ENCODE measurements around the gene HDAC7.
A peak's percentile ranks its signal among the peaks of the same experiment; 100 is the strongest.

HDAC7 gene

DNA sequence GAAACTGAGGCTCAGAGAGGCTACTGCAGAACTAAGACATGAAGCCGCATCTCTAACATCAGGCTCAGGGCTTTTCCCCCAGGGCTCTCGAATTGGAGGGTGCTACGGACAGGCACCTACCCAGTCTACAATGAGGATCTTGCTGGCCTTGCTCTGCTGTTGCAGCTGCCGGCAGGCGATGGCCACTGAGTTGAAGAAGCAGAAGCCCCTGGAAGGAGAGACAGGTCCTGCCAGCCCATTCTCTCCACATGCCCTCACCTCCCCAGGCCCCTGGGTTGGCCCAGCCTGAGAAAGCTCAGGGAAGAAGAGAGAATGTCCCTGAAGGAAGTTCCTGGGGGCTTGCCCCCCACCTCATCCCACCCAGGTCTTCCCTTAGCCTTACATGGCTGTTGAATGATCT, 30.6 kb downstream of the HDAC7 start:
- H3K36me3 ChIP-seq (ENCODE audit: control insufficient read depth in 4 of 4, insufficient read depth in 4 of 4, low read length in 3 of 4), result peaks cover 20 to 99% (median 91%) of the 10 kb centered on the region in 4 experiments
- no peak overlapping the region for H3K27ac ChIP-seq (ENCODE audit: insufficient read depth in 1 of 2, low read depth in 1 of 2, low read length in 2 of 2, poor library complexity in 1 of 2, severe bottlenecking in 2 of 2)
- no peak for DNase-seq
- WGBS (ENCODE audit: insufficient coverage), result 89% methylated on average over 3 of the region's 5 CpGs
- ChIA-PET POLR2A (interaction anchor here (1.2 kb wide), 1 partner anchor 13 kb away, joined by 3 read pairs; no protein-coding TSS in a partner anchor), CTCF (interaction anchor here (1.1 to 49.5 kb wide), 7 partner anchors 9 to 72 kb away, joined by 3 to 1391 read pairs (median 42); partner anchors contain the start of genes ENDOU, RAPGEF3 and RPAP3)
- no peak overlapping the region for H3K4me3 ChIP-seq (ENCODE audit: control insufficient read depth in 1 of 7, extremely low read depth in 1 of 7, insufficient read depth in 4 of 7, low read depth in 2 of 7, low read length in 6 of 7)
- H3K9me3 ChIP-seq (ENCODE audit: control extremely low read depth in 1 of 5, control insufficient read depth in 4 of 5, insufficient read depth in 2 of 5, low read depth in 1 of 5, low read length in 4 of 5), result no peaks in the 10 kb centered on the region
- no peaks in the 10 kb centered on the region for H3K27me3 ChIP-seq (replicated peaks in 2 of 5; ENCODE audit: control insufficient read depth in 4 of 5, insufficient read depth in 5 of 5, low read length in 4 of 5)
- H3K4me1 ChIP-seq (ENCODE audit: control extremely low read depth in 1 of 4, control insufficient read depth in 4 of 4, insufficient read depth in 4 of 4, low read length in 3 of 4), result no peaks in the 10 kb centered on the region

DNA sequence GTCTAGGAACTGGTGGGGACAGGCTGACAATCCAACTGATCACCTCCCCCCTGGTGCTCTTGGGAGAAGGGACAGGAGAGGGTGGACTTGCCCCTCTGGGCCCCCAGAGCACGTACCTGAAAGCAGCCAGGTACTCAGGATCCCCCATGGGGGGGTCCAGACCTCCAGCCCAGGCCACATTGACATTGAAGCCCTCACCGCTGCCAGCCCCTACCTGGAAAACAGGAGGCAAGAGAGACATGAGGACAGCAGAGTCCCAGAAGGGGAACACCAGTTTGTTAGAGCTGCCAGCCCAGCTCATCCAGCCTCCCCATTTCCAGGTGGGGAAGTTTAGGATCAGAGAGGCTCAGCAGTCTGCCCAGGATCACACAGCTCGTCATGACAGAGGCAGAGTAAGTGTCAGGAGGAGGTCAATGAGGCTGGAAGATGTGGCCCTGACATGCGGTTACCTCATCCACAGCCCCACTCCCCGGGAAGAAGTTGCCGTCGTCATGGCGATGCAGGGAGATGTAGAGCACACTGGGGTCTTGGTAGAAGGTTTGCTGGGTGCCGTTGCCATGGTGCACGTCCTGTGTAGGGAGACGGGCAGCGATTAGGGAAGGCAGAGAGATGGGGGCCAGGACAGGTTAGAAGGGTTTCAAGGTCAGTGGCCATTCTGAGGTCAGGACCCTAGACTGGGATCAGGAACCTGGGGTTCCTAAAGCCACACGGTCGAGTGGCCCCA, 31.9 kb downstream of the HDAC7 start:
- peaks cover 20 to 99% (median 92%) of the 10 kb centered on the region in 4 experiments for H3K36me3 ChIP-seq (ENCODE audit: control insufficient read depth in 4 of 4, insufficient read depth in 4 of 4, low read length in 3 of 4)
- no peaks in the 10 kb centered on the region for H3K27me3 ChIP-seq (replicated peaks in 2 of 5; ENCODE audit: control insufficient read depth in 4 of 5, insufficient read depth in 5 of 5, low read length in 4 of 5)
- H3K4me3 ChIP-seq (ENCODE audit: control insufficient read depth in 1 of 7, extremely low read depth in 1 of 7, insufficient read depth in 4 of 7, low read depth in 2 of 7, low read length in 6 of 7), result no peak overlapping the region
- POLR2A ChIA-PET, result interaction anchor here (0.6 to 1.2 kb wide), 2 partner anchors 8 to 14 kb away, joined by 3 read pairs; no protein-coding TSS in a partner anchor
- CTCF ChIA-PET, result interaction anchor here (1.1 to 49.5 kb wide), 8 partner anchors 8 to 71 kb away, joined by 3 to 1391 read pairs (median 32); partner anchors contain the start of genes ENDOU, RAPGEF3 and RPAP3
- no peaks in the 10 kb centered on the region for H3K9me3 ChIP-seq (ENCODE audit: control extremely low read depth in 1 of 5, control insufficient read depth in 4 of 5, insufficient read depth in 2 of 5, low read depth in 1 of 5, low read length in 4 of 5)
- DNase-seq, result no peak
- no peak overlapping the region for H3K27ac ChIP-seq (ENCODE audit: insufficient read depth in 1 of 2, low read depth in 1 of 2, low read length in 2 of 2, poor library complexity in 1 of 2, severe bottlenecking in 2 of 2)
- WGBS (ENCODE audit: insufficient coverage), result 83% methylated on average over 10 of the region's 14 CpGs
- peaks cover 0 to 5% (median under 1%) of the 10 kb centered on the region in 4 experiments for H3K4me1 ChIP-seq (ENCODE audit: control extremely low read depth in 1 of 4, control insufficient read depth in 4 of 4, insufficient read depth in 4 of 4, low read length in 3 of 4)

DNA sequence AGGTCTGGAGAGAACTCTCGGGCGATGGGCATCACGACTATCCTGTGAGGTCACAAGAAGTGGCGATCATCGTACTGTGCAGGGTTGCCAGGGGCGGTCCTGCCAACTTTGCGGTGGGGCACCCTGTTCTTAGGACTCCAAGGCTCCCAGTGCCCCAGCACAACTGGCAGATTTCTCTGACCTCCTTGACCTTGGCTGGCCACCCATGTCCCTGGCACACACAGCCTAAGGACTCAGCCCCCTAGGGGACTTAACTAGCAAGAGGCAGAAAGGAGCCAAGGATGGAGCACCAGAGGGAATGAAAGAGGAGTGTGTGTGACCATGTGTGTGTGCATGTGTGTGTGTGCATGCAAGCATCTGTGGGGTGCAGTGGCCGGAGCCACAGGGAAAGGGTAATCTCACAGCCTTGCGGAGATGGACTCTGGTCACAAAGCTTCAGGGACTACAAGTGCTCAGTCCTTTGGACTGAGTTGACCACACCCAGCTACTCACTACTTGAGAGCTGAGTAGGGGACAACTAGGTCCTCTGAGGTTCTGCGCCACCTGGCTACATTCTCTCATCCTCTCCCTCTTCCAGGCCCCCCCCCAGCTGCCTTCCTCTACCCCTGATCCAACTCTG, 32.9 kb downstream of the HDAC7 start:
- no peaks in the 10 kb centered on the region for H3K27me3 ChIP-seq (replicated peaks in 2 of 5; ENCODE audit: control insufficient read depth in 4 of 5, insufficient read depth in 5 of 5, low read length in 4 of 5)
- DNase-seq, result no peak
- WGBS (ENCODE audit: insufficient coverage), result 95% methylated on average over 9 of the region's 10 CpGs
- ChIA-PET POLR2A (no interaction called here), CTCF (interaction anchor here (1.1 to 49.5 kb wide), 7 partner anchors 7 to 70 kb away, joined by 5 to 1391 read pairs (median 42); partner anchors contain the start of genes ENDOU, RAPGEF3, RPAP3 and SLC48A1)
- H3K4me3 ChIP-seq (ENCODE audit: control insufficient read depth in 1 of 7, extremely low read depth in 1 of 7, insufficient read depth in 4 of 7, low read depth in 2 of 7, low read length in 6 of 7), result no peak overlapping the region
- peaks cover 16 to 99% (median 87%) of the 10 kb centered on the region in 4 experiments for H3K36me3 ChIP-seq (ENCODE audit: control insufficient read depth in 4 of 4, insufficient read depth in 4 of 4, low read length in 3 of 4)
- peaks cover 0 to 10% (median 6%) of the 10 kb centered on the region in 4 experiments for H3K4me1 ChIP-seq (ENCODE audit: control extremely low read depth in 1 of 4, control insufficient read depth in 4 of 4, insufficient read depth in 4 of 4, low read length in 3 of 4)
- no peaks in the 10 kb centered on the region for H3K9me3 ChIP-seq (ENCODE audit: control extremely low read depth in 1 of 5, control insufficient read depth in 4 of 5, insufficient read depth in 2 of 5, low read depth in 1 of 5, low read length in 4 of 5)
- H3K27ac ChIP-seq (ENCODE audit: insufficient read depth in 1 of 2, low read depth in 1 of 2, low read length in 2 of 2, poor library complexity in 1 of 2, severe bottlenecking in 2 of 2), result no peak overlapping the region

DNA sequence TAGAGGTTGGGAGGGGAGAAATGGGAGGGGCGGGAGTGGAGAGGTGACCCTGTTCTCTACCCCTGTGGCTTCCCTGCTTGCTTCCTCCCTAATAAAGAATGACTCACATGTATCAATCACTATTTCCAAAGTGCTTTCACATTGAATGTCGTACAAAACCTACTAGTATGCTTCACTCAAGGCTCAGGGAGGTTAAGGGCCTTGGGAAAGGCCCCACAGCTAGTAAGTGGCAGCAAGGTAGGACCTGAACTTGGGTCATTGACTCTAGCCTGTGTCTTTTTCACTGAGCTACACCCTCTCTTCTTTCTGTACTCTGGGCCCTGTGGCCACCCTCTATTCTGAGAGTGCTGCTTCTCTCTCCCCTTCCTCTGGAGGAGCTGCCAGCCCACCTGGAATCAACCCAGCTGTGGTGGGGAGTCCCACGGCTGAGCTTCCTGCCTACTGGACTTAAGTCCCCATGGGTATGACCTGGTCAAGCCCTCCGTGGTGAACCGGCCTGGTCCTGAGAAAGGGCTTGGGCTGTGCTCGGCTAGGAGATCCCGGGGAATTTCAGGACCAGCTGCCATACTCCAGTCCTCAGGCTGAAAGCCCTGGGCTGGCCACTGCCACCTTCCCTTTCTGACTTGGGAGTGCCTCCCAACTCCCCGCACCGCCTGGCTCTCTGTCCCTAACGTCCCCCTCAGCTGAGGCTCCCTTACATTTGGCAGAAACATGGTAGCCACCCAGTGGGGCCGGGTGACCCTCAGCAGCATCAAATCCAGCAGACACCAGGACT, 33.6 kb downstream of the HDAC7 start:
- peaks cover 16 to 100% (median 87%) of the 10 kb centered on the region in 4 experiments for H3K36me3 ChIP-seq (ENCODE audit: control insufficient read depth in 4 of 4, insufficient read depth in 4 of 4, low read length in 3 of 4)
- POLR2A ChIA-PET, result no interaction called here
- peaks cover 0 to 10% (median 6%) of the 10 kb centered on the region in 4 experiments for H3K4me1 ChIP-seq (ENCODE audit: control extremely low read depth in 1 of 4, control insufficient read depth in 4 of 4, insufficient read depth in 4 of 4, low read length in 3 of 4)
- no peak overlapping the region for H3K4me3 ChIP-seq (ENCODE audit: control insufficient read depth in 1 of 7, extremely low read depth in 1 of 7, insufficient read depth in 4 of 7, low read depth in 2 of 7, low read length in 6 of 7)
- H3K9me3 ChIP-seq (ENCODE audit: control extremely low read depth in 1 of 5, control insufficient read depth in 4 of 5, insufficient read depth in 2 of 5, low read depth in 1 of 5, low read length in 4 of 5), result no peaks in the 10 kb centered on the region
- 99% methylated on average over 9 of the region's 11 CpGs for WGBS (ENCODE audit: insufficient coverage)
- no peaks in the 10 kb centered on the region for H3K27me3 ChIP-seq (replicated peaks in 2 of 5; ENCODE audit: control insufficient read depth in 4 of 5, insufficient read depth in 5 of 5, low read length in 4 of 5)
- CTCF ChIA-PET, result interaction anchor here (1.1 to 49.5 kb wide), 6 partner anchors 12 to 69 kb away, joined by 5 to 1391 read pairs (median 344); partner anchors contain the start of genes ENDOU, RAPGEF3, RPAP3 and SLC48A1
- H3K27ac ChIP-seq (ENCODE audit: insufficient read depth in 1 of 2, low read depth in 1 of 2, low read length in 2 of 2, poor library complexity in 1 of 2, severe bottlenecking in 2 of 2), result no peak overlapping the region
- no peak for DNase-seq

DNA sequence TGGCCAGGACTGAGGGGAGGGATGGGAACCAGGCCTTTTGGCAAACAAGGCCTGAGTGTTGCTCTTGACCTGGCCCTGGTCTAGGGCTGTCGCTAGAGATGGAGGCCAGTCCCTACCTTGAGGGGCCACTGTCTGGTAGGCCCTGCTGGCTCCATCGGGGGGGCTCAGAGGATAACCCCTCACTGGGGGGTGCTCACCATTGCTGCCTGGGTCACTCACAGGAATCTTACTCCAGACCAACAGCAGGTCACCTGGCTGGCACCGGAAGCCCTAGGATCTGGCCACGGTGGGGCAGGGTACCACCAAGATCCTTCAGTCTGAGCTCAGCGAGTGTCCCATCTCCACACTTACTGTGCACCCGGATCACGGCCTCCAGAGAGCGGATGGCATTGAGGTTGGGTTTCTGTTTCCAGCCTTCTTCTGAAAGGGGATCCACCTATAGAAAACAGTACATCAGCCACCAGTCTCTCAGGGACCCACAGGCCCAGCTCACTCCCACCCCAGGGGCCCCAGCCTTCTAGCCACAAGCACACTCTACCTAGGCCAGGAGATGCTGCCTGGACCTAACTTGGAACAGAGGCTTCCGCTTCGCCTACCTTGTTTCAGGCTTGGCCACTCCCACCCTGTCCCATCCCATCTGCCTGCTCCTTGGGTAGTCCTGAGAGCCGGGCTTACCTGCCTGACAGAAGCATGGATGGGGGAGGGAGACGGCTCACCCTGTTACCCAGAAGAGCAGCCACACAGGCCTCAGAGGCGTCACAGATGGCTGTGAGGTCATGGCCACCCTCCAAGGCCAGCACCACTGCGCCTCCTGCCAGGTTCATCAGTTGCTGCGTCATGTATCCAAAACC, 34.4 kb downstream of the HDAC7 start:
- H3K4me1 ChIP-seq (ENCODE audit: control extremely low read depth in 1 of 4, control insufficient read depth in 4 of 4, insufficient read depth in 4 of 4, low read length in 3 of 4), result peaks cover 0 to 10% (median 6%) of the 10 kb centered on the region in 4 experiments
- no peak overlapping the region for H3K4me3 ChIP-seq (ENCODE audit: control insufficient read depth in 1 of 7, extremely low read depth in 1 of 7, insufficient read depth in 4 of 7, low read depth in 2 of 7, low read length in 6 of 7)
- H3K9me3 ChIP-seq (ENCODE audit: control extremely low read depth in 1 of 5, control insufficient read depth in 4 of 5, insufficient read depth in 2 of 5, low read depth in 1 of 5, low read length in 4 of 5), result no peaks in the 10 kb centered on the region
- ChIA-PET POLR2A (no interaction called here), CTCF (interaction anchor here (0.8 to 49.5 kb wide), 8 partner anchors 10 to 68 kb away, joined by 3 to 1391 read pairs (median 14); partner anchors contain the start of genes ENDOU, RAPGEF3, RPAP3 and SLC48A1)
- peaks cover 16 to 97% (median 84%) of the 10 kb centered on the region in 4 experiments for H3K36me3 ChIP-seq (ENCODE audit: control insufficient read depth in 4 of 4, insufficient read depth in 4 of 4, low read length in 3 of 4)
- DNase-seq, result no peak
- H3K27me3 ChIP-seq (replicated peaks in 2 of 5; ENCODE audit: control insufficient read depth in 4 of 5, insufficient read depth in 5 of 5, low read length in 4 of 5), result no peaks in the 10 kb centered on the region
- WGBS (ENCODE audit: insufficient coverage), result 96% methylated on average over 11 of the region's 15 CpGs
- H3K27ac ChIP-seq (ENCODE audit: insufficient read depth in 1 of 2, low read depth in 1 of 2, low read length in 2 of 2, poor library complexity in 1 of 2, severe bottlenecking in 2 of 2), result peak overlapping the region in 1 of 2 experiments; percentile 25
